Astrocyte of the spinal cord (primary cell): ENCODE measurements around the gene TBC1D3G.
"Not testable (repeated sequence)": the region's sequence is repeated elsewhere in the genome, so short reads cannot be mapped to it uniquely, and the experiment has no call there.

ENCODE experiments used
- DNase-seq: peaks from one replicate; pipeline ENCODE4 v3.0.0; 2011; ENCODE audit warnings: low read depth, low spot score
- H3K4me3 ChIP-seq: 2 replicates; pipeline ENCODE4 v1.5.1; 2011; ENCODE audit warnings: low read depth, mild to moderate bottlenecking, low read length, moderate library complexity
- in situ Hi-C: cut with HindIII; loops from 2 replicates; pipeline ENCODE4 v1.10.0; 2017; ENCODE audit warnings: low sequenced_read_pairs

Gene TBC1D3G

GRCh38 chr17:36323584-36323983 lies at the start of gene TBC1D3G:
TSS of gene TBC1D3G (plus strand) at chr17:36323884. CDS start at chr17:36325412, 1,528 bp downstream.
- H3K4me3 ChIP-seq, DNase-seq, in situ Hi-C loops: not testable (repeated sequence)

GRCh38 chr17:36283256-36283655 lies 40.4 kb upstream of the TBC1D3G start:
- DNase-seq, H3K4me3 ChIP-seq, in situ Hi-C loops: not testable (repeated sequence)

GRCh38 chr17:36284219-36284618 lies 39.5 kb upstream of the TBC1D3G start:
- in situ Hi-C loops, DNase-seq, H3K4me3 ChIP-seq: not testable (repeated sequence)

- in situ Hi-C loops, DNase-seq, H3K4me3 ChIP-seq: not testable (repeated sequence)
These were observed 33.6 kb upstream of the TBC1D3G start for GRCh38 chr17:36289965-36290612.

GRCh38 chr17:36295161-36295560 lies 28.5 kb upstream of the TBC1D3G start:
- in situ Hi-C loops, DNase-seq, H3K4me3 ChIP-seq: not testable (repeated sequence)

GRCh38 chr17:36315736-36316135 lies 7.9 kb upstream of the TBC1D3G start:
- in situ Hi-C loops, H3K4me3 ChIP-seq, DNase-seq: not testable (repeated sequence)

GRCh38 chr17:36362496-36362895 lies 38.8 kb downstream of the TBC1D3G start:
- H3K4me3 ChIP-seq, in situ Hi-C loops, DNase-seq: not testable (repeated sequence)

GRCh38 chr17:36375938-36376337 lies 52.3 kb downstream of the TBC1D3G start:
- in situ Hi-C loops, H3K4me3 ChIP-seq, DNase-seq: not testable (repeated sequence)
